NCI-H1092 (cell line): ENCODE results near the gene SMOC1.
"Not testable (repeated sequence)": the region's sequence is repeated elsewhere in the genome, so short reads cannot be mapped to it uniquely, and the experiment has no call there.

ENCODE experiments used
- DNase-seq: peaks from one replicate; lab custom pipeline; 2025; lab: John Stamatoyannopoulos, UW

The SMOC1 gene

DNA sequence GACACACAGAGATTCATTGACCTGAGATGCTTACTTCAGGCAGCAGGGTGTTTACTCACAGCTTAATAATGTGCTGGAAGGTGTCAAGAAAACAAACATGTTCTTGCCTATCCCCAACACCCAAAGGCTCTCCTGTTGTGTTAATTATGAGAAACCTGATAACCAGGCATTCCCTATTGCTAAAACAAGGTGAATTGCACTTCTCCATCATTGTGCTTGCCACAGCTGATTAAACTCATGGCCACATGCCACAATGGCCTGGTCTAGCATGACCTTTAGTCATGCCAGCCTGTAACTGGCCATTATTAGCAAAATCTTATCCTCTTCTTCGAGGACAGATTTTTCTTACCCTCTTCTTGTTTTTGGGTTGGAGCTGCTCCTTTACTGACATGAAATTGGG, 21.4 kb downstream of the SMOC1 start:
- no peak for DNase-seq

DNA sequence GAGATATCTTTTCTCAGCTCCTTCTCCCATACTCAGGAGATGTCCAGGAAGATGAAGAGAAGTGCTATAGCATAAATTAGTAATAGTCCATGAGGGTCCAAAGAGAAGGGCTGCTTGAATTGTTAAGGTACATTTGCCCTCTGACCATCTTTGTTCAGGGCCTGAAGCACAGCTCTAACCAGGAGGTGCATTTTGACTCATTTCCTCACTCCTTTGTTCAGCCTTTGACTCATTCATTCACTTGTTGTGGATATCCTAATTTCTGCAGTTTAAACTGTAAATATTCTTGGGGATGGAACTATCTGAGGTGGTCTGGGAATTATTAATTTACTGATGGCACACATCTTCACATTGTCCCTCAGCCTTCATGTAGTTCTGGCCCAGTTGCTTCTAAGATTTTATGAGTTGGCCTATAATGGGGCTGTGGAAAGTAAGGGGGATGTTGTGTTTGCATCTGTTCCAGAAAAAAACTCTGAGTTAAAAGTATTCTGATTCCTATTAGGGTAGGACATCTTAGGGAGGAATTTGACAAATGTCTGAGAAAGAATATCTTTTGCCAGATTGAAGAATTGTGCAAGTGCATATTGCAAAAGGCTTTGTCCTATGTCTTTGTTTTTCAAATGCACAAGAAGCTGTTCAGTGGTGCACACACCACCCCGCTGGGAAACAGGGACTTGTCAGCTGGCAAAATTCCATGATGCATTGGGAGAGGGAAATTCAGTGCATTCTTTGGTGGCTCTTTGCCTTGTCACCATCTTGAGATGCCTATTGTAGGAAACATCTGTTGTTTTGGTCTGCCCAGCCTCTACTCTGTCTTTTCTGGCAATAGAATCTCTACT, 22.1 kb downstream of the SMOC1 start:
- DNase-seq: no peak

DNA sequence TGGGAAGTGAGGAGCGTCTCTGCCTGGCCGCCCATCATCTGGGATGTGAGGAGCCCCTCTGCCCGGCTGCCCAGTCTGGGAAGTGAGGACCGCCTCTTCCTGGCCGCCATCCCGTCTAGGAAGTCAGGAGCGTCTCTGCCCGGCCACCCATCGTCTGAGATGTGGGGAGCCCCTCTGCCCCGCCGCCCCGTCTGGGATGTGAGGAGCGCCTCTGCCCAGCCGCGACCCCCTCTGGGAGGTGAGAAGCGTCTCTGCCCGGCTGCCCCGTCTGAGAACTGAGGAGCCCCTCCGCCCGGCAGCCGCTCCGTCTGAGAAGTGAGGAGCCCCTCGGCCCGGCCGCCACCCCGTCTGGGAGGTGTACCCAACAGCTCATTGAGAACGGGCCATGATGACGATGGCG, 23.8 kb downstream of the SMOC1 start:
- not testable (repeated sequence) for DNase-seq

DNA sequence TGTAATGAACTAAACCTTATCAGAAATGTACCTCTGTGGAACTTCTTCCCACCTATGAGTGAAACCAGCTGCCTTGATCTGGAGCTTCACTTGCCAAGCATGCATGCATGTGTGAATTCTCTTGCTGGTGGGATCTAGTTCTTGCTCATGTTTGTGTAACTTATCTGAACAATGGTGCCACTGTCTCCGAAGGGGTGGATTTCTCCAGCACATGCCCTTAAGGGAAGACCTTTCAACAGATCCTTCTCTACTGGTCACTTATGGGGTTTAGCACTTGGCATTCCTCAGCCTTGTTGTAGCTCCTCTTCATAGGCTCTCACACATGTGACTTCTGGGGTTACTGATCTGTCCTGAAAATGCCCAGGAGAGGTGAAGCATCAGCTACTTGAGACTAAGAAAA, 25.0 kb downstream of the SMOC1 start:
- DNase-seq: no peak

DNA sequence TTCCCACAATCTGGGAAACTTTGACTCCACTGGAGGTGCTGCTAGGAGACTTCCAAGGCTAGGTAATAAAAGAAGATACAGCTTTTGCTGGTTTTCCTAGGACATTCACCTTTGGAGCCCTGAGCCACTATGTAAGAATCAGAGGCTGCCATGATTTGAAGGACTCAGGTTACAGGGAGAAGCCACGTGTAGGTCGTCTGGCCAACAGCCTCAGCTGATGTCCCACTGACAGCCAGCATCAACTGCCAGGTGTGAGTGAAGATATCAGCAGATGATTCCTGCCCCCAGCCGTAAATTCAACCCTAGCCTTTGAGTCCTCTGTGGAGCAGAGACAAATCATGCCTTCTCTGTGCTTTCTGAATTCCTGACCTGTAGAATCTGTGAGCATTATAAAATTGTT, 27.0 kb downstream of the SMOC1 start:
- no peak for DNase-seq

DNA sequence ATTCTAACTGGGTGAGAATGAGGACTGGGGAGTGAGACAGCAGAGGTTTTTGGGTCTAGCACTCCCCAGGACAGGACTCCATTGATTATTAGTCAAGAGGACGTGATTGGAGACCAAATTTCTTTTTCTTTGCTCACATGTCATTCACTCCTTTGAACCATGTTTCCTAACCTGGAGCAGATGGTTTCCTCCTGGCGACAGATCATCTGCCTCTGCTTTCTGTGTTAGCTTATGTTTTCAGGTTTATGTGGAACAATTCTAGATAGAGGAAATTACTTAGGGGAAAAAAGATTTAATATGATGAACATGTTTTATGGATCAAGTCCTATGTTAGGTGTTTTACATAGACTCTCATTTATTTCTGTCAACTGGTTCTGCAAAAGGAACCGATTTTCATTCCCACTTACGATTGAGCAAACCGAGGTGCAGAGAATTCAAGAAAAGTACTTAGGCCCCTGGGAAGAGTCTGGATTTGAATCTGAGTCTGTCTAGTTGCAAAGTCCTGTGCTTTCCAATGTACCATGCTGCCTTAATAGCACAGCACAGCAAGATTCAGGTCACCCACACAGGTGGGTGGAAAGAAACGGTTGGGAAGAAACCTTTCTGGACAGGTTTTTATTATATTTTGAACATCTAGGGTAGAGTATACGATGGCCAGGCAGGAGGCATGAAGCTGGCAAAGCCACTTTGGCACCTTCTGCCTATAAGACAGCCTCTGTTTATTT, 30.8 kb downstream of the SMOC1 start:
- DNase-seq: no peak

DNA sequence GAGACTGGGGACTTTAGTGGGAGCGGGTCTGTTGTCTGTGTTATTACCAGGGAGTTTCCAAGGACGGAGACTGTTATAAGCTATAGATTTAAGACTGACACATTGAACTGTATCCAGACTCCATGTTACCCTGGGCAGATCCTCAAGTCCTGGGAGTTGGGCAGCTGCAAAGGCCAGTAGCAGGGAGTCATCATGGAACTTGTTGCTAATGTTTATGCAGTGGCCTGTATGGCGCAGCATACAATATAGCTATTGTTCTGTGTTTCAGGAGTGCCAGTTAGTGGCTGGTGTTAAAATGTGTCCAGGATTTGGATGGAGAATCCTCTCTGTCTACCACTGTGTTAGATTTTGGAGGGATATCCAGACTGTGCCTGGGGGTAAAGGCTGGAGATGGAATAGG, 31.7 kb downstream of the SMOC1 start:
- DNase-seq: no peak

DNA sequence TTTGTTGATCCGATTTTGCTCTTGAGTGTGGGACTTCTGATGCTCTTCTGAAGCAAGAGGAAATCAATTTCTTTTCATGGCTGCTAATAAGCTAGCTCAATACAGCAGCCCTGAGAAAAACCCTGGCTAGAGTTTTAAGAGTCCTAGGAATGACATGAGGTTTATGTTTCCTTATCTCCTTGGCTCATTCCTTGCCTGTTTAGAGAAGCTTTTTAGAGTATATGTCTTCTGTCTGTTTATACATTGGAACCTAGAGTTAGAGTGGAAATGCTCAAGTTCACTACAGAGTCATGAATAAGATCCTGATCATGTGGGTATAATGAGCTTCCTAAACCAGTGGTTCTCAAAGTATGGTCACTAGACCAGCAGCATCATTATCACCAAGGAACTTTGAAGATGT, 34.5 kb downstream of the SMOC1 start:
- no peak for DNase-seq

DNA sequence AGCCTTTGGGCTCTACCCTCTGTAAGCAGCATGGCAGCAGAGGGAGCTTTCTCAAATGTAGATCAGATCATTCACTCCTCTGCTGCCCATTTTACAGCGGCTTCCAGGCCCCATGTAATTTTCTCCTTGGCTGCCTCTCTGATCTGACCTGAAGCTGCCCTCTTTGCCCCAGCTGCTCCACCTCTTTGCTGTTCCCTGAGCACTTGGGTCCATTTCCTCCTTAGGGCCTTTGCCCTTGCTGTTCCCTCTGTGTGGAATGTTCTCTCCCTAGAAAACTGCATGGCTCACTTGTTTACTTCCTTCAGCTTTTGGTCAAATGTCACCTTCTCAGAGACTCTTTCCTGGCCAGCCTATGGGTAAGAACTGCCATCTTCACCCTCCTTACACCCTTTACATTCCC, 37.2 kb downstream of the SMOC1 start:
- no peak for DNase-seq

DNA sequence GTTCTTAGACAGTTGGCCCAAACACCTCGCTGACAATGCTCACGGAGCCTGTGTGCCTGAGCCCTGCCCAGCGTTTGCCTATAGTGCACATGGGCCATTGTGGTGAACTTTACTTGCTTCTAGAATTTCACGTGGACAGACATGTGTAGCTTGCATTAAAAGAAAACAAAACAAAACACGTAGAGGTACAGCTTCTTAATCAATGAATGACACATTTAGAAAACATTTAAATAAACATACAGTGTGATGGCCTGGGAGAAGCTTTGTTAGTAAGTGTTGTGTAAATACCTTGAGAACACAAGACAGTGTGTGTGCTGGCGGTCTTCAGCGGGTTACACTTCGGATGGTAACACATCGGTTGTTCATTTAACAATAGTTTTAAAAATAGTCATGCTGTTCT, 38.1 kb downstream of the SMOC1 start:
- no peak for DNase-seq

DNA sequence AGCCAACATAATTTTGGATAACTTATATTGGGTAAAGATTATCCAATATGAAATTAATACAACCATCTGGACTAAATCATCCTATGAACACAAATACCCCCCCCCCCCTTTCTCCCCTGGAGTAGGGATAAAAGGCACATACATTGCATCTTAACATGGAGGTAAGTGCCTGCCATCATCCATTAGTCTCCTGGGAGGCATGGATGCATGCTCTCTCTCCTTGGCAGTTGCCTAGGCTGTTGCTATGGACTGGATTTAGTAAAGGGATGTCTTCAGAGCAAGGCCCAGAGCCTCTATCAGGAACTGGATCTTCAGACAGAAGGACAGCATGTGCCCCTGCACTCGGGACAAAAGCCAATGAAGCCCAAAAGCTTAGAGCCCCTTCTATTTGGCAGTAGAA, 40.6 kb downstream of the SMOC1 start:
- DNase-seq: no peak

DNA sequence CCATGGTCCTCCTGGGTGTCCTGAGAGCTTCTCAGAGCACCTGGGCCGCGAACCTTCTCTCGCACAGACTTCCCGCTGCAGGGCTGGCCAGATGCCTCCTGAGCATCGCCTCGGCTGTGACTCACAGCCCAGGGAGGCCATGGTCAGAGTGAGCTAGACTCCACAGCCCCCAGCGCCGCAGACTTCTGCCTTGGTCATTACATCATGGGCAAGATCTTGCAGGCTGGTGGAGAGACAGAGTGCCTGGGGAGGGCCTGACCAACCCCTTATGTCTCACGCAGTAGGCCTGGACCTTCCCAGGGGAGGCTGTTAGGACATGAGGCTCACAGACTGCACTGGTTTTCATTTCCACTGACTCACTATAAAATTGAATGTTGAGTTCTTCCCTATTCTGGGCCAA, 41.8 kb downstream of the SMOC1 start:
- DNase-seq: no peak

DNA sequence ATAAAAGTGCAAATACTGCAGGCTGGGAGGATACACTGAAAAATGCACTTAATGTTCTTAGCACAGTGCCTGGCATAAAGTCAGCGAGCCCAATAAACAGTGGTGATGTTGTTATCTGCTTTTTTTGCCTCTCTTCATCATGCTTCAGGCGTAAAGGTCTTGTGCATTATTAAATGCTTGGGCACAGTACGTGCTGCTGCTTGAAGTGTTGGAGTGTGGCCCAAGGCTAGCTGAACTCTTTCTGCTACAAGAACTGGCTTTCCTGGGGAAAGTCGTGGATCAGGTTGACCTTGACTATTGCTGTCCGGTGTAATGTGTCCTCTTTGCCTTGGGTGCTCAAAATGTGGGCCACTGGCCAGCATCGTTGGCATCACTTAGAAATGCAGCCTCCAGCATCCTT, 43.0 kb downstream of the SMOC1 start:
- no peak for DNase-seq

DNA sequence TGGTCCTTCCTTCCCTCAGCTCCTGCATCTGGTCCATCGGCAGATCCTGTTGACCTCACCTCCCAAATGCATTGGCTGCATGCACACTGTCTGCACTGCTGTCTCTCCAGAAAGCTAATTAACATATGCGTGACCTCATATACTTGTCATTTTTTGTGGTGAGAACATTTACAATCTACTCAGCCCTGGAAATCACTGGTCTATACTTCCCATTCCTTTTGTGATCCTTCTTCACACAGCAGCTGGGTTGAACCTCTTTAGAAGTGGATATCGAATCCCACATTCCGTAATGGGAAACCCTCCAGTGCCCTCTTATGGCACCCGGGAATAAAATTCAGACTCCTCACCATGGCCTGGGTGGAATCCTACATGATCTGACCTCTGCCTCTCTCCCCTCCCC, 45.0 kb downstream of the SMOC1 start:
- no peak for DNase-seq

DNA sequence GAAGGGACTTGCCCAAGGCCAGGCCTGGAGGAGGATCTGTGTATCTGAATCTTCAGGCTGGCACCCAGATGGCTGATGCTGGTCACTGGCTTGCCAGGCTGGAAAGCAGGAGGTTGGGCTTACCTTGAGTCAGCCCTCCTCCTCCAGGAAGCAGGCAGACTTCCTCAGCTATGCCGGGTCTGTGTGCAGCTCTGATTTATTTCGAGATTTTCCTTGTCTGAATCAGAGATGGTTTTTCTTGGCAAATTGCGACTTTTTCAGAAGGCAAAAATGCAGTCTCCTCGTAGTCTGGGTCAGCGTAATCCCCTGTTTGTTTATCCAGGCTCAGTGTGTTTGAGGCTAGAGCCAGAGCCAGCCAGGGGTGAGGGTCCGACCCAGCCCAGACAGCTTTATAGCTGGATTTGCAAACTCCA, 48.9 kb downstream of the SMOC1 start:
- no peak for DNase-seq

DNA sequence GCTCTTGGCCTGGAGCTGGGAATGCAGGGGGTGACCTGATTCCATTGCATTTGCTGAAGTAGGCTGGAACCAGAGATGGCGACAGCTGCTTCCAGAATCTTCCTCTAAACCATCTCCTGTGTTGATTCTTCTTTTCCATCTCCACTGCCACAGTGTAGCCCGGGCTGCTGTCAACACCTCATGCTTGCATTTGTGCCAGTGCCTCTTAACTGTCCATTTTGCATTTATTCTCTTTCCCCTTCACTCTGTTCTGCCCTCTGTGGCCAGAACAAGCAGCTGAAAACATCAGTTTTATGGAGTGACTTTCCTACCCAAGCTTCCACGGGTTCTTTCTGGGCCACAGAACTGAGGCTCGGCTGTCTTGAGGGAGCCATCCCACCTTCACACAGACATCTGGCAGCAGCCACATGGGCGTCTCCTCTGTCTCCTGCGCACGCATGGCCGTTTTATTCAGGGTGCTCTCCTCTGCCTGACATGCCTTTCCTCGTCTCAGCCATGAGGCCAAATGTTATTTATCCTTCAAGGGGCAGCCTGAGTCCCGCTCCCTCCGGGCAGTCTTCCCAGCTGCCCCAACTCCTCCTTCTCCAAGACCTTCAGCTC, 51.7 kb downstream of the SMOC1 start:
- no peak for DNase-seq

DNA sequence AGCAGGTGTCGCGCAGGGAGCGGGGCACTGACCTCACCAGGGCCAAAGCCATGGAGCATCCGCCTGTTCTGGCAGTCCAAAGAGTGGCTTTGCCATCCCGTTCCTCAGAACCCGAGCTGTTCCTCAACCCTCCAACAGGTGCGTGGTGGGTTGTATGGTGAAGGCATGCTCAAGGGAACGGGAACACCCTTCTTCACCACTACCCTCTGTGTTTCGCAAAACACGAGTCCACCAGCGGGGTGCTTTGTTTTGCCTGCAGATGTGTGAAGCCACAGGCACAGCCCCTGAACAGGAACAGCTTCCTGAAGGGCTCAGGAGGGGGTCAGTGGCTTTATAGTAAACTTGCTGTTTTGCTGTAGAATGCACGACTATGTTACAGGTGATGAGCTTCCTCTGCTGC, 52.7 kb downstream of the SMOC1 start:
- no peak for DNase-seq

DNA sequence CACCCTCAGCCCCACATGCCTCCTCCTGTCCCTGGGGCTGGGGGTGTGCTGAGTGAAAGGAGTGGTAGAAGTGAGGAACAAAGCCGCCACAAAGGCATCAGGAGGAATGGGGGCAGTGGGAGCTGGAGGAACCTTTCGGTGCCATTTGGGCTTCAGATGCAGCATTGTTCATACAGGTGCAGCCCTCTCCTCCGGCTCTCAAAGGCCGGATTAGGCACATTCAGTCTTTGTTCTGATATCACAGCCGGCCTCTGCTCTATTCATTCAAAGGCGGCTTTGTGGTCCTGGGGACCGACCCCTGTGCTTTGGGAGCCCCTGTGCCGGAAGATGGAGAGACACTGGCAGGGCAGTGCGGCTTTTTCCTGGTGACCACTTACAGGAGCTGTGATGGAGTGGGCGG, 53.2 kb downstream of the SMOC1 start:
- DNase-seq: no peak

DNA sequence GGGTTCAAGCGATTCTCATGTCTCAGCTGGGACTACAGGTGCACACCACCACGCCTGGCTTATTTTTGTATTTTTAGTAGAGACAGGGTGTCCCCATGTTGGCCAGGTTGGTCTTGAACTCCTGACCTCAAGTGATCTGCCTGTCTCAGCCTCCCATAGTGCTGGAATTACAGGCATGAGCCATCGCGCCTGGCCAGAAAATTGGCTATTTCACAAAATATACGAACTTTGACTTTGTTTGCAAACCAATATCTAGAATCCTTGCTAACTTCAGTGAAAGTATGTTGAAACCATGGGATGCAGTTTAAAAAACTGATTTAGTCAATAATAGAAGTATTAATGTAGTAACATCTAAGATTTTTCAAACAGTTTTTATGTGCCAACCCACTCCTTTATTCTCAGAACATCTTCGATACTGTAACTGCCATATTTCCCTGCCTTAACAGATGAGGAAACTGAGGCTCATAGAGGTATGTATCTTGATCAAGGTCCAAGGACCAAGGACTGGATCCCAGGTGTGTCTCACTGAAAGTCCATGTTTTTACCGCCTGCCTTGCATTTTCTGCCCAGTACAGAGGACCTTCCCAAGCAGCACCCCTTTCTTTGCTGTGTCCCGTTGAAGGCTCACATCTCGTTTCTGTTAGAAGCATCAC, 54.5 kb downstream of the SMOC1 start:
- DNase-seq: no peak

DNA sequence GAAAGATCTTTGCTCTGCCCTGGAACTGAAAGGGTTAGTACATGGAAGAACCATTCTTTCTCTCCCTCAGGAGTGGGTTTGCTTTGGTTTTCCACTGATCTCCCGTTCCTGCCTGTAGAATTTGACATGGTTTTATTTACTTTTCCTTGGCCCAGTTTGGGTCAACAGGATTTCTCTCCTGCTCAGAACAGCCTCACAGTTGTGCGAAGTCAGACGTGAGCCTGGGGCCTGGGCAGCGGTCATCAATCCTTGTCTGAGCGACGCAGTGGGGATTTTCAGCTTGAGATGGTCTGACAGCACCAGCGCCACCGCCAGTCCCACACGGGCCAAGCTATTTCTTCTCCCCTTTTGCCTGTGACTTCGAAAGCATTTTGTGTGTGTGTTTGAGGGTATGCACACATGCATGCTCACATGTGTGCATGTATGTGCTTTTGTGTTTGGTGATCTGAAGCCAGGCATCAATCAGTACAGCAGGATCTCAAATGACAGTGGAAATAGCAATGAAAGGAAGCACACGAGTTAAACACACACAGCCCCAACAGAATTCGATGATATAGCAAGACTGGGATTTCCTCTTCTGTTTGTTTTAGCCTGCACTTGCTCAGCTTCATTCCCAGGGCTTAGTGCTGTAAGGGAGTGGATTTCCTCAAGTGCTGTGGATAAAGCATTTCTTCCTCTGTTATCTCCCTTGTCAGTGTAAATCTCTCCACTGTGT, 58.3 kb downstream of the SMOC1 start:
- DNase-seq: no peak

DNA sequence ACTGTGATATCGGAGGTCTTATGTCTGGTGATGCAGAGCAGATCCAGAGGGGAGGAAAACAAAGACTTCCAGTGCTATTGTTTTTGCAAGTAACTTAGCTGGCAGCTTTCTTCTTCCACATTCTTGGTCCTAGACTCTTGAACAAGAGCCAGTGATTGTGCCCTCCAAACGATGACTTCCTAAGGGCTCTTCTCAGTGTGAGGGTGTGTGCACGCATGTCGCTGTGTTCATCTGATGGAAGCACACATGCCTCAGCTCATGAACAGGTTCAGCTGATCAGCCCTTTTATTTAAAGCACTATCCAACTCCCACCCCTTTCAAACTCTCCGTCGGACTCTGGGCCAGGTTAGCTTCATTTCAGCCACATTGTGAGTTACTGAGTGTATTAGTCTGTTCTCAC, 59.5 kb downstream of the SMOC1 start:
- DNase-seq: no peak
